Prostate gland (tissue), 2 donors: ENCODE results near the gene HECW1.

Experiments
- CTCF ChIP-seq, 4 experiments: fragments of 200-600 bp in 2 of 4; fragments of 450-650 bp in 2 of 4; sonication (generic) in 2 of 4; IDR thresholded peaks; 1 replicate in 3 of 4; 2 replicates in 1 of 4; pipeline ENCODE4 v1.5.1; 2016 to 2019; ENCODE audit warnings: antibody characterized with exemption in 4 of 4, mild to moderate bottlenecking in 2 of 4, moderate library complexity in 2 of 4
- POLR2A ChIP-seq: fragments of 450-650 bp; IDR thresholded peaks from one replicate; pipeline ENCODE4 v1.6.1; 2016; ENCODE audit warnings: antibody characterized with exemption, mild to moderate bottlenecking

- TF ChIP-seq CTCF (IDR thresholded peaks at IDR 0.05) (peak in 2 of 4 experiments; percentile 49), POLR2A (no peak)
Measured at GRCh38 chr7:43108255-43109011, 4.0 kb upstream of the HECW1 start.
